Body of pancreas (tissue), 4 donors: ENCODE measurements around the gene SLC6A20. TPM values are rescaled to one million over a fixed set of nuclear protein-coding genes. Genes with fewer than 3 reads are reported as not detected.

ENCODE experiments used
- ATAC-seq: fragments of 150-250 bp; one replicate; pipeline ENCODE4 v1.9.1; 2016
- DNase-seq, 4 donors: peaks; one replicate each; pipeline ENCODE4 v3.0.0-alpha.2; 2019
- H3K27ac ChIP-seq, 4 donors: fragments of 200-600 bp; sonication (generic); 1 replicate in 3 of 4; 2 replicates in 1 of 4; pipeline versions ENCODE4 v1.5.1 to v1.6.1; 2016 to 2019; ENCODE audit warnings: mild to moderate bottlenecking in 1 of 4, mixed read lengths in 1 of 4, moderate library complexity in 1 of 4
- H3K27me3 ChIP-seq, 2 donors: fragments of 200-600 bp; sonication (generic); one replicate each; pipeline ENCODE4 v1.6.0; 2016; ENCODE audit warnings: mild to moderate bottlenecking in 1 of 2
- H3K36me3 ChIP-seq, 2 donors: fragments of 200-600 bp; sonication (generic); replicated peaks in 1 of 2; 2 replicates each; pipeline ENCODE4 v1.5.1; 2016; ENCODE audit warnings: low read depth in 2 of 2; ENCODE audit not compliant: insufficient read depth in 1 of 2
- H3K4me1 ChIP-seq: fragments of 200-600 bp; sonication (generic); one replicate; pipeline ENCODE4 v1.6.0; 2016
- H3K4me3 ChIP-seq, 2 donors: fragments of 200-600 bp; sonication (generic); 1 replicate in 1 of 2; 2 replicates in 1 of 2; pipeline ENCODE4 v1.5.1; 2016 to 2019
- H3K9me3 ChIP-seq, 3 donors: fragments of 200-600 bp; sonication (generic); 1 replicate in 2 of 3; 2 replicates in 1 of 3; pipeline ENCODE4 v1.5.1; 2016
- POLR2A ChIP-seq, 3 donors: fragments of 450-650 bp; IDR thresholded peaks; one replicate each; pipeline ENCODE4 v1.6.1; 2016; ENCODE audit warnings: antibody characterized with exemption in 3 of 3, mild to moderate bottlenecking in 2 of 3
- WGBS, 2 donors: methylation state at CpG; one replicate each; pipeline ENCODE4 v1.1.5; 2017; 5-methylcytosine and 5-hydroxymethylcytosine counted together
- intact Hi-C: fragments of 100-400 bp; cut with DNase I; formaldehyde crosslinking; loops from one replicate; pipeline ENCODE4 v1.15.1; 2023
- total RNA-seq, 2 donors: library from RNA; depleted of rRNA; stranded (reverse); fragments of >200 nt; gene quantifications; one replicate each; pipeline ENCODE4 v1.1.0, GENCODE V29; 2016
- TF ChIP-seq, protein P1 (sequence below), 7 experiments: fragments of 450-650 bp in 4 of 7; fragments of 200-600 bp in 3 of 7; sonication (generic) in 3 of 7; IDR thresholded peaks; one replicate each; pipeline ENCODE4 v1.5.1; 2016 to 2019; ENCODE audit warnings: antibody characterized with exemption in 7 of 7

Gene SLC6A20, protein sequence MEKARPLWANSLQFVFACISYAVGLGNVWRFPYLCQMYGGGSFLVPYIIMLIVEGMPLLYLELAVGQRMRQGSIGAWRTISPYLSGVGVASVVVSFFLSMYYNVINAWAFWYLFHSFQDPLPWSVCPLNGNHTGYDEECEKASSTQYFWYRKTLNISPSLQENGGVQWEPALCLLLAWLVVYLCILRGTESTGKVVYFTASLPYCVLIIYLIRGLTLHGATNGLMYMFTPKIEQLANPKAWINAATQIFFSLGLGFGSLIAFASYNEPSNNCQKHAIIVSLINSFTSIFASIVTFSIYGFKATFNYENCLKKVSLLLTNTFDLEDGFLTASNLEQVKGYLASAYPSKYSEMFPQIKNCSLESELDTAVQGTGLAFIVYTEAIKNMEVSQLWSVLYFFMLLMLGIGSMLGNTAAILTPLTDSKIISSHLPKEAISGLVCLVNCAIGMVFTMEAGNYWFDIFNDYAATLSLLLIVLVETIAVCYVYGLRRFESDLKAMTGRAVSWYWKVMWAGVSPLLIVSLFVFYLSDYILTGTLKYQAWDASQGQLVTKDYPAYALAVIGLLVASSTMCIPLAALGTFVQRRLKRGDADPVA
- 1 to 10 TPM; 4.7 to 5.3 TPM for total RNA-seq

DNA sequence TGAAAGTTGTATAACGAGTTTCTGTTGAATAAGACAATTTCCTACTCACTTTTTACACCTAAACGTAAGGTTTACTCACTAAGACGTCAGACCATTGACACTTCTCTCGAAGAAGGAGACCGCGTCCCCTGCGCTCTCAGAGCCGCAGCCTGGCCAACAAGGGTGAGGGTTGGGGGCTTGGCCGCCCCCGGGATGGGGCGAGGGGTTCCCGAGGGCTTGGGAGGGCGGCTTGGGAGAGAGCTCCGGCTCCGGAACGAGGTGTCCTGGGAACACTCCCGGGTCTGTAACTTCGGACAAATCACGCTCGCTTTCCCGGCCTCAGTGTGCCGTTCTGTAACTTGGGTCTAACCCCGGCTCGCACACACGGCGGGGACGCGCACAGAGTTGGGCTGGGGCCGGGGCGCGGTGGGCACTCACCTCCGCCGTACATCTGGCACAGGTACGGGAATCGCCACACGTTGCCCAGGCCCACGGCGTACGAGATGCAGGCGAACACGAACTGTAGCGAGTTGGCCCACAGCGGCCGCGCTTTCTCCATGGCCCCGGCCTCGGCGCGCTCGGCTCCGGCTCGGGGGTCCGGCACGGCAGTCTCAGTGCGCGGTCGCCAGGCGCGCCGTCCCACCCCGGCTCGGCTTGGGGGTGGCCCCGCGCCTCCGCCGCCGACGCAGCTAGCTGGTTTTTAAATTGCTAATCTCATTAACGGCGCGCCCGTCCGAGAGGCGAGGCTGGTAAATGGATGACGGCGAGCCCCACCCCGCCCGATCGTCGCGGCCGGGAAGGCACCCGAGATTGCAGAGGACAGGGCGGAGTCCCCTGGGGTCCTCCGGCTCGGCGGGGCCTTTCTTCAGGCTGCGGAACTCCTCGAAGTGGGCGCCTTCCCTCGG is at the start of gene SLC6A20:
SLC6A20 (minus strand) TSS at position 655 of the 884 bp plus-strand sequence; CDS start at position 538, 117 bp downstream.
- intact Hi-C loops: no loop called here
- ATAC-seq: peak; percentile 34
- 3 to 5% methylated on average over 33 to 72 of the region's 91 CpGs for WGBS, 2 donors
- peak; percentile 25 to 41 (median 36) for DNase-seq
- Histone ChIP-seq H3K4me3 (peak within 1 kb of the TSS in 1 of 2 donors; percentile 33), H3K27ac (peak within 1 kb of the TSS; percentile 15 to 78 (median 48)), H3K36me3 (no peaks in the 10 kb centered on the region), H3K4me1 (peaks cover 41% of the 10 kb centered on the region), H3K27me3 (peaks cover 0 to 9% of the 10 kb centered on the region in 2 donors), H3K9me3 (no peaks in the 10 kb centered on the region)
- TF ChIP-seq, protein P1, sequence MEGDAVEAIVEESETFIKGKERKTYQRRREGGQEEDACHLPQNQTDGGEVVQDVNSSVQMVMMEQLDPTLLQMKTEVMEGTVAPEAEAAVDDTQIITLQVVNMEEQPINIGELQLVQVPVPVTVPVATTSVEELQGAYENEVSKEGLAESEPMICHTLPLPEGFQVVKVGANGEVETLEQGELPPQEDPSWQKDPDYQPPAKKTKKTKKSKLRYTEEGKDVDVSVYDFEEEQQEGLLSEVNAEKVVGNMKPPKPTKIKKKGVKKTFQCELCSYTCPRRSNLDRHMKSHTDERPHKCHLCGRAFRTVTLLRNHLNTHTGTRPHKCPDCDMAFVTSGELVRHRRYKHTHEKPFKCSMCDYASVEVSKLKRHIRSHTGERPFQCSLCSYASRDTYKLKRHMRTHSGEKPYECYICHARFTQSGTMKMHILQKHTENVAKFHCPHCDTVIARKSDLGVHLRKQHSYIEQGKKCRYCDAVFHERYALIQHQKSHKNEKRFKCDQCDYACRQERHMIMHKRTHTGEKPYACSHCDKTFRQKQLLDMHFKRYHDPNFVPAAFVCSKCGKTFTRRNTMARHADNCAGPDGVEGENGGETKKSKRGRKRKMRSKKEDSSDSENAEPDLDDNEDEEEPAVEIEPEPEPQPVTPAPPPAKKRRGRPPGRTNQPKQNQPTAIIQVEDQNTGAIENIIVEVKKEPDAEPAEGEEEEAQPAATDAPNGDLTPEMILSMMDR (IDR thresholded peaks at IDR 0.05): no peak
- peak in 2 of 3 donors; percentile 31 to 37 for TF ChIP-seq POLR2A (IDR thresholded peaks at IDR 0.05)

DNA sequence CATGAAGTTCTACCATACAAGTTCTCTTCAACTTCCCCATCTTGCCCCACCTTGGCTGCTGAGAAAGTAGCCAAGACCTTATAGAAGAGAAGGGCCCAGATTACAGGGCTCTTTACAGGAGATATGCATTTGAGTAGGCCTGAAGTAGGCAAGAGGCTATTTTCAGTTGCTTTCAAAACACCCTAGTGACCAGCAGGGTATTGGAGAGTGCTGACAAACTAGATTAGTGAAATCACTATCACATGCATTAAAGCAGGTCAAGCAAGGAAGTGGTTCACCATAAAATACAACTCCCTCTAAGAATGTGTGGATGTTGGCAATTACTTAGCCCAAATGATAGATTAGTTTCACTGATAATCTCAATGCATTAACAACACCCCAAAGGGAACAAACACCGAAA is 48.3 kb upstream of the SLC6A20 start:
- ATAC-seq: no peak
- DNase-seq: no peak
- H3K9me3 ChIP-seq: no peaks in the 10 kb centered on the region
- H3K27ac ChIP-seq: no peak overlapping the region
- H3K4me1 ChIP-seq: peaks cover 22% of the 10 kb centered on the region
- intact Hi-C loops: no loop called here
- 79 to 100% methylated on average over 1 of the region's 1 CpG for WGBS, 2 donors
- no peaks in the 10 kb centered on the region for H3K27me3 ChIP-seq
- no peaks in the 10 kb centered on the region for H3K36me3 ChIP-seq
- TF ChIP-seq, protein P1 (IDR thresholded peaks at IDR 0.05): no peak
- no peak for TF ChIP-seq POLR2A (IDR thresholded peaks at IDR 0.05)
- no peak overlapping the region for H3K4me3 ChIP-seq

DNA sequence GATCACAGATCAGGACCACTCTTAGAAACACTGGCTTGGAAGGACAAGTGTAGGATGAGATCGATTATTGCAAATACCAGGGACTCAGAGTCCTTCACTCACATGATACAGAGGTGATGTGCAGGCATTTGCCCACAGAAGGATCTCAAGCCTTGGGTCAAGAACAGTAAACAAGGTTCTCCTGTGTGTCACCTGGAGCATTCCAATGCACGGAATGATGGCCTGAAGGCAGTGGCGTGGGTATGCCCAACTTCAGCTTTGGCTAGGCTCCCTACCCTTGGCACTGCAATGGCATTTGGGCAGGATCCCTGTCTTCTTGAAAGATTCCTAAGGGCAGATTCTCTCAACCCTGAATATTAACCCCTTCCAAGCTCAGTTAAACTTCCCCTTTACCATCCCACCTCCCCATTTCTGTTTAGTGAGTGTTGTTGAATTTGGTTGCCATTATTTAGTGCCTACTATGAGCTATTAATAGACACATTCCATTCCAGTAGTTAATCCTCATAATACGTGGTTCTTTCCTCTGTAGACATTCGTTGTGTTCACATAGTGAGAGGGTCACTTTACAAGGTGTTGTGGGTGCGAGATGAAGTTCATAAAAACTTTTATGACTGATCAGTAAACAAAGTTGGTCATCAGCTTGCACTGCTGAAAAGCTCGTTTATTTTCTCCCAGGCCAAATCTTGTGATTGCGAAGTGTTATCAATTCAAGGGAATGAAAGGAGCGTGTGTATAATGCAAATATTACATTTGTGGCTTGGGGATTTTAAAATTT is 46.7 kb upstream of the SLC6A20 start:
- H3K4me3 ChIP-seq: no peak overlapping the region
- H3K27me3 ChIP-seq: no peaks in the 10 kb centered on the region
- H3K27ac ChIP-seq: no peak overlapping the region
- intact Hi-C loops: no loop called here
- H3K36me3 ChIP-seq: no peaks in the 10 kb centered on the region
- no peak for TF ChIP-seq POLR2A (IDR thresholded peaks at IDR 0.05)
- TF ChIP-seq, protein P1 (IDR thresholded peaks at IDR 0.05): no peak
- DNase-seq: no peak
- H3K4me1 ChIP-seq: peaks cover 22% of the 10 kb centered on the region
- ATAC-seq: no peak
- H3K9me3 ChIP-seq: no peaks in the 10 kb centered on the region
- WGBS, 2 donors: 67 to 83% methylated on average over 9 of the region's 9 CpGs

DNA sequence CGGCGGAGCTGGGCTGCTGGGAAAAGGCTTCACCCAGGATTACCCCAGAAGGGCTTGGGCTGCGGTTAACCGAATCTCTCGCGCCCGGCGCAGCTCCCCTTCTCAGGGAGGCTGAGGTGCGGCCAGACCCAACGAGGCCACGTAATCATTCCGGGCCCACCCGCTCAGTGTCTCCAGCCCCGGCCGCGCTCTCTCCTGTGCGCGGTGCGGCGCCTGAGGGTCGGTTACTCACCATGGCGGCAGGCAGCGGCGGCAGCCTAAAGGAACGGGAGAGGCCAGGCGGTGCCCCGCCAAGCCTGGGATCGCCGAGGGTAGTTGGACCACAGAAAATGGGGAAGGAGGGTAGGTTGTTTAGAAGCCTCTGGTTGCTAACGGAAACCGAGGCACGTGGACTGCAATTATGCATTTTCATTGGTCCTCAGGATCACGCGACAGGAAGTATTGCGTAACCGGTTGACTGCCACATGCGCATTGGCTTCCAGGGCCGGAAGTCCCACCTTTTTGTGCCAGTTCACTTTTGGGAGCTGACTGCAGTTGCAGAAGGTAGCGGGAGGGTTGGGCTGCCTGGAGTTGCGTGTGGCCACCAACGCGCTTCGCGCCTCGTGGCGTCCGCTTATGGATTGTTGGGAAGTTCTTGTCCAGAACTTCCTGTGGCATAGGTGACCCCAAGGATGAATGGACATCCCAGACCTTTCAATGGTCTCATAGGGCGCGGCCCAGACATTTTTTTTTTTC is 45.6 kb upstream of the SLC6A20 start, which contains the start of gene LZTFL1:
LZTFL1 (minus strand) TSS at position 363 of the 735 bp plus-strand sequence; CDS start at position 235, 128 bp downstream.
- Histone ChIP-seq H3K4me1 (peaks cover 22% of the 10 kb centered on the region), H3K9me3 (no peaks in the 10 kb centered on the region), H3K36me3 (no peaks in the 10 kb centered on the region), H3K4me3 (peak within 1 kb of the TSS; percentile 28 to 99), H3K27me3 (no peaks in the 10 kb centered on the region), H3K27ac (peak within 1 kb of the TSS in 2 of 4 donors; percentile 68 to 78)
- intact Hi-C loops: no loop called here
- ATAC-seq (peak; percentile 99), DNase-seq (peak; percentile 94 to 97 (median 94))
- TF ChIP-seq, protein P1 (IDR thresholded peaks at IDR 0.05): peak in 1 of 7 experiments; percentile 15
- peak in 2 of 3 donors; percentile 50 for TF ChIP-seq POLR2A (IDR thresholded peaks at IDR 0.05)
- WGBS, 2 donors: 2 to 3% methylated on average over 35 to 49 of the region's 49 CpGs
